ENCODE data around the gene TGFBR3. TPM values are rescaled to one million over a fixed set of nuclear protein-coding genes. Genes with fewer than 3 reads are reported as not detected.
"Not testable (repeated sequence)": the region's sequence is repeated elsewhere in the genome, so short reads cannot be mapped to it uniquely, and the experiment has no call there.

The TGFBR3 gene
- total RNA-seq, 1 donor from 2014 or later, result 9.3 TPM

- not testable (repeated sequence) for ATAC-seq; DNase-seq (ENCODE audit: low spot score)
Observed at GRCh38 chr1:91666651-91667050, 219.3 kb downstream of the TGFBR3 start.

- no peak for DNase-seq (ENCODE audit: low spot score)
- ATAC-seq, result no peak
Observed at GRCh38 chr1:91661121-91661520, 224.8 kb downstream of the TGFBR3 start.

GRCh38 chr1:91660708-91661107 lies 225.2 kb downstream of the TGFBR3 start:
- ATAC-seq, result no peak
- DNase-seq (ENCODE audit: low spot score), result no peak

- no peak for DNase-seq (ENCODE audit: low spot score)
- no peak for ATAC-seq
Observed at GRCh38 chr1:91655912-91656449, 230.0 kb downstream of the TGFBR3 start.

GRCh38 chr1:91653183-91653582 lies 232.8 kb downstream of the TGFBR3 start:
- ATAC-seq, result no peak
- no peak for DNase-seq (ENCODE audit: low spot score)

GRCh38 chr1:91651661-91652071 lies 234.3 kb downstream of the TGFBR3 start:
- DNase-seq (ENCODE audit: low spot score) (no peak), ATAC-seq (no peak)

- ATAC-seq (no peak), DNase-seq (ENCODE audit: low spot score) (no peak)
Observed at GRCh38 chr1:91651243-91651642, 234.7 kb downstream of the TGFBR3 start.

GRCh38 chr1:91650764-91651163 lies 235.2 kb downstream of the TGFBR3 start:
- DNase-seq (ENCODE audit: low spot score) (no peak), ATAC-seq (no peak)

- DNase-seq (ENCODE audit: low spot score) (no peak), ATAC-seq (no peak)
Observed at GRCh38 chr1:91647061-91647460, 238.9 kb downstream of the TGFBR3 start.

GRCh38 chr1:91645031-91645430 lies 240.9 kb downstream of the TGFBR3 start:
- DNase-seq (ENCODE audit: low spot score), result no peak
- no peak for ATAC-seq

- ATAC-seq (no peak), DNase-seq (ENCODE audit: low spot score) (no peak)
Observed at GRCh38 chr1:91643431-91643830, 242.5 kb downstream of the TGFBR3 start.

GRCh38 chr1:91640877-91641526 lies 244.9 kb downstream of the TGFBR3 start:
- ATAC-seq (no peak), DNase-seq (ENCODE audit: low spot score) (no peak)

- DNase-seq (ENCODE audit: low spot score), result peak; percentile 48
- ATAC-seq, result peak; percentile 65
Observed at GRCh38 chr1:91637539-91637994, 248.4 kb downstream of the TGFBR3 start.

- no peak for DNase-seq (ENCODE audit: low spot score)
Observed at GRCh38 chr1:91635763-91636162, 250.2 kb downstream of the TGFBR3 start.

GRCh38 chr1:91633438-91633837 lies 252.5 kb downstream of the TGFBR3 start:
- no peak for DNase-seq (ENCODE audit: low spot score)
- no peak for ATAC-seq

More at GRCh38 chr1:91635763-91636162, 250.2 kb downstream of the TGFBR3 start:
- no peak for ATAC-seq

- no peak for ATAC-seq
- DNase-seq (ENCODE audit: low spot score), result no peak
Observed at GRCh38 chr1:91631718-91632330, 254.1 kb downstream of the TGFBR3 start.

- ATAC-seq, result no peak
- DNase-seq (ENCODE audit: low spot score), result no peak
Observed at GRCh38 chr1:91630803-91631202, 255.1 kb downstream of the TGFBR3 start.

Other genes starting within 250 kb of the TGFBR3 start
- gene BRDT, start 63.2 kb upstream of the TGFBR3 start, total RNA-seq, result not detected
- not detected for gene EPHX4, start 143.8 kb upstream of the TGFBR3 start, total RNA-seq
- gene SETSIP, start 189.3 kb upstream of the TGFBR3 start, total RNA-seq, result not detected
- gene BTBD8, start 194.2 kb upstream of the TGFBR3 start, total RNA-seq, result 3.0 TPM